Adrenal gland (tissue), 12 donors: ENCODE results near the gene OXSM. TPM values are rescaled to one million over a fixed set of nuclear protein-coding genes. Genes with fewer than 3 reads are reported as not detected.

Source experiments
- DNase-seq, 7 donors: peaks; one replicate each; pipeline ENCODE4 v3.0.0-alpha.2; 2019 to 2020
- H3K27ac ChIP-seq, 5 donors: fragments of 200-600 bp; sonication (generic) in 4 of 5; 1 replicate in 3 of 5; 2 replicates in 2 of 5; pipeline versions ENCODE4 v1.5.1 to v1.8.0; 2016 to 2020; ENCODE audit warnings: mild to moderate bottlenecking in 1 of 5
- H3K27me3 ChIP-seq: fragments of 200-600 bp; 2 replicates; pipeline ENCODE4 v1.8.0; 2021
- H3K36me3 ChIP-seq, 2 donors: fragments of 200-600 bp; replicated peaks in 1 of 2; 1 replicate in 1 of 2; 2 replicates in 1 of 2; pipeline versions ENCODE4 v1.5.1 to v1.8.0; 2018 to 2022
- H3K4me1 ChIP-seq, 2 donors: fragments of 200-600 bp; replicated peaks in 1 of 2; 1 replicate in 1 of 2; 2 replicates in 1 of 2; pipeline versions ENCODE4 v1.5.1 to v1.8.0; 2018 to 2021
- H3K4me3 ChIP-seq, 4 donors: fragments of 200-600 bp; sonication (generic) in 3 of 4; one replicate each; pipeline ENCODE4 v1.5.1; 2016 to 2018
- H3K9me3 ChIP-seq, 3 donors: fragments of 200-600 bp; sonication (generic) in 1 of 3; replicated peaks in 1 of 3; 1 replicate in 2 of 3; 2 replicates in 1 of 3; pipeline versions ENCODE4 v1.5.1 to v1.8.0; 2016 to 2021
- POLR2A ChIP-seq, 2 donors: fragments of 450-650 bp; IDR thresholded peaks; one replicate each; pipeline ENCODE4 v1.6.1; 2017; ENCODE audit warnings: antibody characterized with exemption in 2 of 2, mild to moderate bottlenecking in 2 of 2, moderate library complexity in 1 of 2
- WGBS, 4 donors: extraction: QIAGEN DNeasy Blood & Tissue Kit in 2 of 4; methylation state at CpG; one replicate each; pipeline versions ENCODE4 v1.1.5 to v1.1.7; 2013 to 2017; 5-methylcytosine and 5-hydroxymethylcytosine counted together
- intact Hi-C, 2 donors: fragments of 100-400 bp; cut with DNase I; formaldehyde crosslinking; loops; one replicate each; pipeline versions ENCODE4 v1.14.1 to v1.15.0; 2022 to 2023
- polyA plus RNA-seq, 3 donors: library from polyadenylated mRNA; stranded (reverse); fragments of 200-250 nt in 2 of 3; fragments of 350-450 nt in 1 of 3; fragmentation: Illumina TruSeq in 1 of 3; extraction: RNeasy Lipid Tissue Mini Kit (QIAGEN cat#74804) in 1 of 3; gene quantifications; one replicate each; pipeline ENCODE4 v1.2.3, GENCODE V29; 2013 to 2014
- total RNA-seq, 9 donors: library from RNA; depleted of rRNA in 4 of 9; stranded (reverse); fragments of >200 nt in 4 of 9; fragments of 120-200 nt in 1 of 9; fragmentation: NEBNext Ultra II Directional in 1 of 9; extraction: Animal tissue kit (Norgen Biotek cat#: 25700) in 1 of 9; gene quantifications; one replicate each; pipeline versions ENCODE4 v1.1.0 to v1.2.4, GENCODE V29; 2013 to 2023
- TF ChIP-seq, protein P1 (sequence below), 6 experiments: fragments of 450-650 bp in 4 of 6; fragments of 200-600 bp in 2 of 6; sonication (generic) in 1 of 6; IDR thresholded peaks; 1 replicate in 5 of 6; 2 replicates in 1 of 6; pipeline versions ENCODE4 v1.5.1 to v1.8.0; 2016 to 2021; ENCODE audit warnings: antibody characterized with exemption in 6 of 6, mild to moderate bottlenecking in 2 of 6, moderate library complexity in 1 of 6
- donor health status: healthy with polysubstance abuse.
- donor health status: Bipolar disorder and iron deficiency.
- donor health status: DM: yes; HTN: yes; CAD: no.
- donor health status: DM: no; HTN: no; CAD: no.
- donor health status: DM: no; HTN: no; CAD: no.
- donor health status: DM: yes; HTN: yes; CAD: no.

Gene OXSM
- total and polyA plus RNA-seq, 12 donors = 10.2 to 40.9 (median 17.7) TPM

DNA sequence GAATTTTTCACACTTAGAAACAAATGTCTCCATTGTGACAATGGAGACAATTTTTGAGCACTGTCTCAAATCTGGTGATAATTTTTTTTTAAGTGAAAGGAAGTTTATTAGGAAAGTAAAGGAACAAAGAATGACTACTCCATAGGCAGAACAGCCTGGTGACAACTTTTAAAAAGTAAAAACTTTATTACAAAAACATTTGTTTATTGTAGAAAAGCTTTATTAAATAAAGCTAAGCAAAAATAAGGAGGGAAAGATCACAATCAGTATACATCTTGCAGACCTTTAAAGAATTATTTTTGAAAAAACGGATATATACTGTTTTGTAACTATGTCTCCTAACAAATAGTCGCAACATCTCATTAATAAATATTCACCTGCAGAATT, 688 bp upstream of the OXSM start:
- no peak for TF ChIP-seq POLR2A (IDR thresholded peaks at IDR 0.05)
- TF ChIP-seq, protein P1, sequence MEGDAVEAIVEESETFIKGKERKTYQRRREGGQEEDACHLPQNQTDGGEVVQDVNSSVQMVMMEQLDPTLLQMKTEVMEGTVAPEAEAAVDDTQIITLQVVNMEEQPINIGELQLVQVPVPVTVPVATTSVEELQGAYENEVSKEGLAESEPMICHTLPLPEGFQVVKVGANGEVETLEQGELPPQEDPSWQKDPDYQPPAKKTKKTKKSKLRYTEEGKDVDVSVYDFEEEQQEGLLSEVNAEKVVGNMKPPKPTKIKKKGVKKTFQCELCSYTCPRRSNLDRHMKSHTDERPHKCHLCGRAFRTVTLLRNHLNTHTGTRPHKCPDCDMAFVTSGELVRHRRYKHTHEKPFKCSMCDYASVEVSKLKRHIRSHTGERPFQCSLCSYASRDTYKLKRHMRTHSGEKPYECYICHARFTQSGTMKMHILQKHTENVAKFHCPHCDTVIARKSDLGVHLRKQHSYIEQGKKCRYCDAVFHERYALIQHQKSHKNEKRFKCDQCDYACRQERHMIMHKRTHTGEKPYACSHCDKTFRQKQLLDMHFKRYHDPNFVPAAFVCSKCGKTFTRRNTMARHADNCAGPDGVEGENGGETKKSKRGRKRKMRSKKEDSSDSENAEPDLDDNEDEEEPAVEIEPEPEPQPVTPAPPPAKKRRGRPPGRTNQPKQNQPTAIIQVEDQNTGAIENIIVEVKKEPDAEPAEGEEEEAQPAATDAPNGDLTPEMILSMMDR (IDR thresholded peaks at IDR 0.05) = no peak
- Histone ChIP-seq H3K27ac (peak overlapping the region in 4 of 5 donors; percentile 23 to 96 (median 88)), H3K4me1 (peaks cover 0 to 15% of the 10 kb centered on the region in 2 donors), H3K36me3 (no peaks in the 10 kb centered on the region), H3K9me3 (no peaks in the 10 kb centered on the region), H3K4me3 (peak overlapping the region in 3 of 4 donors; percentile 33 to 67 (median 41)), H3K27me3 (no peaks in the 10 kb centered on the region)
- 14 to 26% (median 18%) methylated on average over 2 of the region's 2 CpGs for WGBS, 4 donors
- no peak for DNase-seq
- intact Hi-C loops = loop anchor here in 1 of 2 donors (10.0 kb wide), 1 partner anchor 124 kb away; the partner anchor contains the start of gene TOP2B

DNA sequence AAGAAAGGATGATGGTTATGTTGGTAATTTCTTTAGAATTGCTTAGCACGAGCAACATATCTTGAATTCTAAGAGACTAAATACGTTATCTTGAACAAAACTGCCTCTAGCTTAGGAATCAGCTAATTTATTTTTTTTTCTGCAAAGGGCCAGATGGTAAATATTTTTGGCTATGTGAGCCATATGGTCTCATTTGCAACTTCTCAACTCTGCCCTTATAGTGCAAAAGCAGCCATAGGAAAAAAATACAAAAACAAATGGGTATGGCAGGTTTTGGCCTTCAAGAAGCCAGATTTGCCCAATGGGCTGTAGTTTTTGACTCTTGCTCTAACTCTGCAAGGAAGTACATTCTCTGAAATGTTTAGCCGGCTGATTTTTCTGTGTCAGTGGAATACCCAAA, 11.9 kb downstream of the OXSM start:
- no peak for TF ChIP-seq POLR2A (IDR thresholded peaks at IDR 0.05)
- TF ChIP-seq, protein P1 (IDR thresholded peaks at IDR 0.05) = no peak
- Histone ChIP-seq H3K4me3 (no peak overlapping the region), H3K9me3 (no peaks in the 10 kb centered on the region), H3K36me3 (no peaks in the 10 kb centered on the region), H3K4me1 (no peaks in the 10 kb centered on the region), H3K27me3 (no peaks in the 10 kb centered on the region), H3K27ac (no peak overlapping the region)
- no peak for DNase-seq
- intact Hi-C loops = no loop called here
- 80 to 92% (median 91%) methylated on average over 3 of the region's 3 CpGs for WGBS, 4 donors

DNA sequence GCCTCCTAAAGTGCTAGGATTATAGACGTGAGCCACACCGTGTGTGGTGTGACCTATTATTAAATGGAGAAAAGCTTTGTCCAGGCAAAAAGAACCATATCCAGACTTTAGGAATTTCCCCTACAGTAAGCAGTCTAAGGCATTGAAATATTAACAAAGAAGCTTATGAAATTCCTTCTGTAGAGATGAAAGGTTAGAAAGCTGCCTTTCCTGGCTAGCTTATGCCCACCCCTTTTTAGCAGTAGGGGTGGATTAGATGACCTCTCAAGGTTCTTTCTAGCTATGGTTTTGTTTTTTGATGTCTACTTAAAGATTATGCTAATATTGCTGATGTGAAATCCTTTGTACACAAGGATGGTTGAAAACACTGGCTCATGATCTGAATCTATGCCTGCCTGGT, 13.9 kb downstream of the OXSM start:
- Histone ChIP-seq H3K9me3 (no peaks in the 10 kb centered on the region), H3K27ac (no peak overlapping the region), H3K4me3 (no peak overlapping the region), H3K4me1 (no peaks in the 10 kb centered on the region), H3K27me3 (no peaks in the 10 kb centered on the region), H3K36me3 (no peaks in the 10 kb centered on the region)
- TF ChIP-seq, protein P1 (IDR thresholded peaks at IDR 0.05) = no peak
- TF ChIP-seq POLR2A (IDR thresholded peaks at IDR 0.05) = no peak
- WGBS, 4 donors = 54 to 83% (median 75%) methylated on average over 2 of the region's 2 CpGs
- intact Hi-C loops = no loop called here
- DNase-seq = no peak

DNA sequence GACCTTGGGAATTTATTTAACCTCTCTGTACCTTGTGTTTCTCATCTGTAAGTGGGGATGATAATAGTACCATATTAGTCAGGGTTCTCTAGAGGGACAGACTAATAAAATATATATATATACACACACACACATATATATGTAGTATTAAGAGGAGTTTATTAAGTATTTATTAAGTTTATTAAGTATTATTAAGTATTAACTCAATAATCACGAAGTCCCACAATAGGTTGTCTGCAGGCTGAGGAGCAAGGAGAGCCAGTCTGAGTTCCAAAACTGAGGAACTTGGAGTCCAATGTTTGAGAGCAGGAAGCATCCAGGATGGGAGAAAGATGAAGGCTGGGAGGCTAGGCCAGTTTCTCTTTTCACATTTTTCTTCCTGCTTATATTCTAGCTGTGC, 14.8 kb downstream of the OXSM start:
- Histone ChIP-seq H3K27ac (no peak overlapping the region), H3K27me3 (no peaks in the 10 kb centered on the region), H3K4me3 (no peak overlapping the region), H3K9me3 (no peaks in the 10 kb centered on the region), H3K36me3 (no peaks in the 10 kb centered on the region), H3K4me1 (no peaks in the 10 kb centered on the region)
- intact Hi-C loops = no loop called here
- 85 to 97% (median 93%) methylated on average over 1 of the region's 1 CpG for WGBS, 4 donors
- no peak for DNase-seq
- TF ChIP-seq POLR2A (IDR thresholded peaks at IDR 0.05) = no peak
- TF ChIP-seq, protein P1 (IDR thresholded peaks at IDR 0.05) = no peak
